Stimulated activated CD4-positive, alpha-beta T cell treated with anti-CD3 and anti-CD28 coated beads, Interleukin-12 subunit alpha, Interleukin-12 subunit beta, amount 100 ng/mL, for 4 hours (primary cell): Measurements from ENCODE around the gene MAML2.
"Not testable (repeated sequence)": the region's sequence is repeated elsewhere in the genome, so short reads cannot be mapped to it uniquely, and the experiment has no call there.

Source experiments
- DNase-seq: peaks from one replicate; pipeline ENCODE4 v3.0.0-alpha.2; 2020

Gene MAML2

GRCh38 chr11:96288915-96289314 lies 54.1 kb downstream of the MAML2 start:
- DNase-seq = no peak

GRCh38 chr11:96287822-96288439 lies 55.1 kb downstream of the MAML2 start:
- DNase-seq = no peak

GRCh38 chr11:96285985-96286384 lies 57.0 kb downstream of the MAML2 start:
- not testable (repeated sequence) for DNase-seq

- no peak for DNase-seq
Observed at GRCh38 chr11:96284917-96285316, 58.1 kb downstream of the MAML2 start.

- no peak for DNase-seq
Observed at GRCh38 chr11:96284401-96284800, 58.6 kb downstream of the MAML2 start.

GRCh38 chr11:96282625-96283220 lies 60.3 kb downstream of the MAML2 start:
- DNase-seq = no peak

- no peak for DNase-seq
Observed at GRCh38 chr11:96280444-96280843, 62.6 kb downstream of the MAML2 start.

GRCh38 chr11:96279896-96280290 lies 63.1 kb downstream of the MAML2 start:
- no peak for DNase-seq

GRCh38 chr11:96279018-96279895 lies 63.7 kb downstream of the MAML2 start:
- DNase-seq = no peak

GRCh38 chr11:96278039-96278897 lies 64.7 kb downstream of the MAML2 start:
- no peak for DNase-seq

- no peak for DNase-seq
Observed at GRCh38 chr11:96277696-96278038, 65.3 kb downstream of the MAML2 start.

GRCh38 chr11:96276836-96277235 lies 66.2 kb downstream of the MAML2 start:
- no peak for DNase-seq

- DNase-seq = no peak
Observed at GRCh38 chr11:96275801-96276594, 67.0 kb downstream of the MAML2 start.

- no peak for DNase-seq
Observed at GRCh38 chr11:96273507-96273906, 69.5 kb downstream of the MAML2 start.

GRCh38 chr11:96272529-96273222 lies 70.3 kb downstream of the MAML2 start:
- DNase-seq = no peak

GRCh38 chr11:96271777-96272176 lies 71.2 kb downstream of the MAML2 start:
- no peak for DNase-seq

- not testable (repeated sequence) for DNase-seq
Observed at GRCh38 chr11:96271352-96271751, 71.6 kb downstream of the MAML2 start.

- DNase-seq = not testable (repeated sequence)
Observed at GRCh38 chr11:96268527-96268926, 74.5 kb downstream of the MAML2 start.

GRCh38 chr11:96267496-96268032 lies 75.4 kb downstream of the MAML2 start:
- peak; percentile 20 for DNase-seq

- DNase-seq = no peak
Observed at GRCh38 chr11:96267001-96267495, 75.9 kb downstream of the MAML2 start.

- no peak for DNase-seq
Observed at GRCh38 chr11:96265972-96266371, 77.0 kb downstream of the MAML2 start.
